ENCODE measurements around the gene B4GALT1.

The B4GALT1 gene

GRCh38 chr9:33068991-33069390 is 98.1 kb downstream of the B4GALT1 start:
- H3K27ac ChIP-seq (ENCODE audit: insufficient read depth in 1 of 2, low read depth in 1 of 2, low read length in 2 of 2, poor library complexity in 1 of 2, severe bottlenecking in 2 of 2) = no peak overlapping the region
- no peaks in the 10 kb centered on the region for H3K4me1 ChIP-seq (ENCODE audit: control extremely low read depth in 1 of 4, control insufficient read depth in 4 of 4, insufficient read depth in 4 of 4, low read length in 3 of 4)
- ChIA-PET CTCF (interaction anchor here (1.7 kb wide), 1 partner anchor 158 kb away, joined by 6 read pairs; no protein-coding TSS in a partner anchor), POLR2A (no interaction called here)
- WGBS (ENCODE audit: insufficient coverage) = no CpG with 5 or more reads among the region's 1 CpG
- DNase-seq = no peak
- no peaks in the 10 kb centered on the region for H3K27me3 ChIP-seq (replicated peaks in 2 of 5; ENCODE audit: control insufficient read depth in 4 of 5, insufficient read depth in 5 of 5, low read length in 4 of 5)
- H3K9me3 ChIP-seq (ENCODE audit: control extremely low read depth in 1 of 5, control insufficient read depth in 4 of 5, insufficient read depth in 2 of 5, low read depth in 1 of 5, low read length in 4 of 5) = no peaks in the 10 kb centered on the region
- no peak overlapping the region for H3K4me3 ChIP-seq (ENCODE audit: control insufficient read depth in 1 of 7, extremely low read depth in 1 of 7, insufficient read depth in 4 of 7, low read depth in 2 of 7, low read length in 6 of 7)
- peaks cover 6 to 78% (median 46%) of the 10 kb centered on the region in 4 experiments for H3K36me3 ChIP-seq (ENCODE audit: control insufficient read depth in 4 of 4, insufficient read depth in 4 of 4, low read length in 3 of 4)

- no peak for DNase-seq
- no peaks in the 10 kb centered on the region for H3K27me3 ChIP-seq (replicated peaks in 2 of 5; ENCODE audit: control insufficient read depth in 4 of 5, insufficient read depth in 5 of 5, low read length in 4 of 5)
- H3K4me1 ChIP-seq (ENCODE audit: control extremely low read depth in 1 of 4, control insufficient read depth in 4 of 4, insufficient read depth in 4 of 4, low read length in 3 of 4) = no peaks in the 10 kb centered on the region
- WGBS (ENCODE audit: insufficient coverage) = 85% methylated on average over 2 of the region's 5 CpGs
- ChIA-PET CTCF (interaction anchor here (1.5 kb wide), 1 partner anchor 11 kb away, joined by 8 read pairs; the partner anchor contains the start of gene SMU1), POLR2A (no interaction called here)
- peaks cover 14 to 74% (median 47%) of the 10 kb centered on the region in 4 experiments for H3K36me3 ChIP-seq (ENCODE audit: control insufficient read depth in 4 of 4, insufficient read depth in 4 of 4, low read length in 3 of 4)
- no peak overlapping the region for H3K4me3 ChIP-seq (ENCODE audit: control insufficient read depth in 1 of 7, extremely low read depth in 1 of 7, insufficient read depth in 4 of 7, low read depth in 2 of 7, low read length in 6 of 7)
- H3K9me3 ChIP-seq (ENCODE audit: control extremely low read depth in 1 of 5, control insufficient read depth in 4 of 5, insufficient read depth in 2 of 5, low read depth in 1 of 5, low read length in 4 of 5) = no peaks in the 10 kb centered on the region
- no peak overlapping the region for H3K27ac ChIP-seq (ENCODE audit: insufficient read depth in 1 of 2, low read depth in 1 of 2, low read length in 2 of 2, poor library complexity in 1 of 2, severe bottlenecking in 2 of 2)
These were observed 101.7 kb downstream of the B4GALT1 start for GRCh38 chr9:33065157-33066076.

Measured in common myeloid progenitor, CD34-positive (primary cell).